ENCODE data around the gene ACKR3.

- TF ChIP-seq CTCF (IDR thresholded peaks at IDR 0.05) (no peak), CEBPB (IDR thresholded peaks at IDR 0.05) (no peak), POLR2A (IDR thresholded peaks at IDR 0.05; ENCODE audit: low read length) (no peak), RCOR1 (IDR thresholded peaks at IDR 0.05; ENCODE audit: low read depth, low read length) (no peak), JUN (IDR thresholded peaks at IDR 0.05) (no peak), SMC3 (IDR thresholded peaks at IDR 0.05) (no peak), ESRRA (IDR thresholded peaks at IDR 0.05; ENCODE audit: borderline replicate concordance, low read length) (no peak), EP300 (IDR thresholded peaks at IDR 0.05) (no peak), CBX2 (IDR thresholded peaks at IDR 0.05; ENCODE audit: borderline replicate concordance, low read depth) (no peak), RFX5 (IDR thresholded peaks at IDR 0.05) (no peak)
Measured at GRCh38 chr2:236551471-236552211, 18.0 kb upstream of the ACKR3 start.
